ENCODE data around the gene CDS1.
A peak's percentile ranks its signal among the peaks of the same experiment; 100 is the strongest.
"Not testable (repeated sequence)": the region's sequence is repeated elsewhere in the genome, so short reads cannot be mapped to it uniquely, and the experiment has no call there.

Gene CDS1

DNA sequence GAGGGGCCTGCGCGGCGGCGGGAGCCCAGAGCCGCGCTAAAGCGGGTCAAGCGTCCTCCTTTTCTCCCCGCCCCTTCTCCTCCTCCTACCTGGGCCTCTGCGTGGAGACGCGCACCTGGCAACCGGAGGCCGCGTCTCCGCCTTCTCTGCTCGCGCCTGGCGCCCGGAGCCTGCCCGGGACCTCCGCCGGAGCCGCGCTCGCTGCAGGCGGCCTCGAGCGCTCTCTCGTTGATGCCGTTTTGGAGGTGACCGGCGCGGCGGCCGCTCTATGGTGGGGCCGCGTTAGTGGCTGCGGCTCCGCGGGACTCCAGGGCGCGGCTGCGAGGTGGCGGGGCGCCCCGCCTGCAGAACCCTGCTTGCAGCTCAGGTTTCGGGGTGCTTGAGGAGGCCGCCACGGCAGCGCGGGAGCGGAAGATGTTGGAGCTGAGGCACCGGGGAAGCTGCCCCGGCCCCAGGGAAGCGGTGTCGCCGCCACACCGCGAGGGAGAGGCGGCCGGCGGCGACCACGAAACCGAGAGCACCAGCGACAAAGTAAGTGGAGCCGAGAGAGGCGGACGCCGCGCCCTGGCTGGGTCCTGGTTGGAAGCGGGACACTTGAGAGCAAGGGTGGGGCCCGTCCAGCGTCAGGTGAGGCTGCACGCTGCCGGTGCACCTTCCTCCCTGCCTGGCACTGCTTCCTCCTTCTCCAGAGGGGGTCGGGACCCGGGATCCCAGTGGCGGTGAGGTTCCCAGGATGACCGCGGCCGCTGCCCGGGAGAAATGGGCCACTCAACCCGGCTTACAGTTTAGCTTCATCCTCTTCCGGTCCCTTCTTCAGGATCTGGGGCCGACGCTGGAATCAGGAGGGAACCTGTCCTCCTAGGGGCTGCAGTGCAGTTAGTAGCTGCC, at the start of gene CDS1:
Gene CDS1 (plus strand): TSS at position 140 of the 888 bp plus-strand sequence. CDS start 275 bp downstream, at position 415.
- DNase-seq (ENCODE audit: low read depth) = no peak

DNA sequence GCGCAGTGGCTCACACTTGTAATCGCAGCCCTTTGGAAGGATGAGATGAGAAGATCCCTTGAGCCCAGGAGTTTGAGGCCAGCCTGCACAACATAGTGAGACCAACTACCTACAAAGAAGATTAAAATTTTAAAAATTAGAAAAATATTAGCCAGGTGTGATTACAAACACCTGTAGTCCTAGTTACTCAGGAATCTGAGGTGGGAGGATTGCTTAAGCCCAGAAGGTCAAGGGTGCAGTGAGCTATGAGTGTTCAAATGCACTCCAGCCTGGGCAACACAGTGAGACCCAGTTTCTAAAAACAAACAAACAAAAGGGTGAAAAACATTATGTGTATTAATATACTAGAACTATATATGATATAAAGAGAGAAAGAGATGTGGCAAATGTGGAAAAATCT, 47.0 kb upstream of the CDS1 start:
- no peak for DNase-seq (ENCODE audit: low read depth)

DNA sequence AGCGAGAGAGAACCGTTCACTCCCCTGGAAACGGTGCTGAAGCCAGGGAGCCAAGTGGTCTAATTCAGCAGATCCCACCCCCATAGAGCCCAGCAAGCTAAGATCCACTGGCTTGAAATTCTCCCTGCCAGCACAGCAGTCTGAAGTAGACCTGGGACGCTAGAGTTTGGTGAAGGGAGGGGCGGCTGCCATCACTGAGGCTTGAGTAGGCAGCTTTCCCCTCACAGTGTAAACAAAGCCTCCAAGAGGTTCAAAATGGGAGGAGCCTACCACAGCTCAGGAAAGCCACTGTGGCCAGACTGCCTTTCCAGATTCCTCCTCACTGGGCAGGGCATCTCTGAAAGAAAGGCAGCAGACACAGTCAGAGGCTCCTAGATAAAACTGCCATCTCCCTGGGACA, 37.8 kb upstream of the CDS1 start:
- no peak for DNase-seq (ENCODE audit: low read depth)

DNA sequence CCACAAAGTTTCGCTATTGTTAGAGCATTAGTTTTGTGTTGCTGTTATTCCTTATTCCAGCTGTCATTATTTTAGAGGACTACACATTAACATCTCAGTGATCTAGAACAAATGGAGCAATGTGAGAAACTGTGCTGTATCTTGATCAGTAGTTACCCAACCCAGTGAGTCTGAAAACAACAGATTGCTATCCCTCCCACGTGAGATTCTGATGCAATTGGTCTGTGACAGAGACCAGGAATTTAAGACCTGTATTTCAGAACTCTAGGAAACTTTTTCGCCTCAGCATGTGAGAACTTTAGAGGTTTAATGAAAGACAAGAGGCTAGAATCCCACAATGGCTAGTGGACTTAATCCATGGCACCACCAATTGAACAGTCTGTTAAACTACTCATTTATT, 35.7 kb upstream of the CDS1 start:
- DNase-seq (ENCODE audit: low read depth) = peak; percentile 75

DNA sequence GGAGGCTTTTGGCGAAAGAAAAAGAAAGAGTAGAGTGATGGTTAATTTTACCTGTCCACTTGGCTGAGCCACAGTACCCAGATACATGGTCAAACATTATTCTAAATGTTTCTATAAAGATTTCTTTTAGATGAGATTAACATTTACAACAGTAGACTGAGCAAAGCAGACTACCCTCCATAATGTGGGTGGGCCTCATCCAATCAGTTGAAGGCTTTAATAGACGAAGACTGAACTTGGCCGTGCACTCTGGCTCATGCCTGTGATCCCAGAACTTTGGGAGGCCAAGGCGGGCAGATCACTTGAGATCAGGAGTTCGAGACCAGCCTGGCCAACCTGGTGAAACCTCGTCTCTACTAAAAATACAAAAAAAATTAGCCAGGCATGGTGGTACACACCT, 33.7 kb upstream of the CDS1 start:
- DNase-seq (ENCODE audit: low read depth) = not testable (repeated sequence)

DNA sequence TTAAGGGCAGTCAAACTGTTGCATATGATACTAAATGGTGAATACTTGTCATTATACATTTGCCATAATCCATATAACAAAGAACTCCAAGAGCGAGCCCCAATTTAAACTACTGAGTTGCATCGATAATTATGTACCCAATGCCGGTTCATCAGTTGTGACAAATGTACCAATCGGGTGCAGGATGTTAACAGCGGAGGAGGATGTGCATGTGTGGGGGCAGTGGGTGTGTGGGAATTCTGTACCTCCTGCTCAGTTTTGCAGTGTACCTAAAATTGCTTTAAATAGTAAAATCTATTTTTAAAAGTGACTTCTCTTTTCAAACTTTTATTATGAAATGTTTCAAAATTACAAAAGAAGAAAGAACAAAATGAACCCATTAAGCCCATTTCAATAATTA, 20.8 kb upstream of the CDS1 start:
- no peak for DNase-seq (ENCODE audit: low read depth)

DNA sequence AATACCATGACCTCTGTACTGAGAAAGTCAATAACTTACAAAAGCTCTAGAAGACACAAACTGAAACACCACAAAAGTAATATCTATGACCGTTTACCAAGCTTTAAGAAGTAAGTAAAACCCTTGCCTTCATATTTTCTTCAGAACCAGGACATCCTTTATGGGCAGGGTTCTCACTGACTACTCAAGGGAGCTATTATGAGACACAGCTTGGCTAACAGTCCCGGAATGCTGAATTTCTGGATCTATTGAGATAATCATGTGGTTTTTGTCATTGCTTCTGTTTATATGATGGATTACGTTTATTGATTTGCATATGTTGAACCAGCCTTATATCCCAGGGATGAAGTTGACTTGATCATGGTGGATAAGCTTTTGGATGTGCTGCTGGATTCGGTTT, 19.9 kb upstream of the CDS1 start:
- no peak for DNase-seq (ENCODE audit: low read depth)

DNA sequence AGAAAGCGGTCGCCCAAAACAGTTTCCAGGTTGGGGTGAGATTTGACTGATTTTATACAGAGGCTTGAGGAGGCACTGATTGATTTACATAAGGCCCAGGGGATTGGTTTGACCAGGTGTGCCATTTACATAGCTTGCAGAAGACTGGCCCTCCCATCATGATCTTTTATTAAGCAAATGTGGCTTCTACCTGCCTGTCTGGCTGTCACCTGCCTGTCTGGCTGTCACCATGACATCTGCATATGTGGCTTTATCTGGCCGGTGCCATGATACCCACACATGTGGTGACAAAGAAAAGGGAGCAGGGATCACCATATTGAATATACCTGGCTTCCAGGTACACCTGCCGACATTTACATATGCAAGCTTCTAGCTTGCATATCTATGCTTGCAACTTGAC, 17.0 kb upstream of the CDS1 start:
- DNase-seq (ENCODE audit: low read depth) = no peak

DNA sequence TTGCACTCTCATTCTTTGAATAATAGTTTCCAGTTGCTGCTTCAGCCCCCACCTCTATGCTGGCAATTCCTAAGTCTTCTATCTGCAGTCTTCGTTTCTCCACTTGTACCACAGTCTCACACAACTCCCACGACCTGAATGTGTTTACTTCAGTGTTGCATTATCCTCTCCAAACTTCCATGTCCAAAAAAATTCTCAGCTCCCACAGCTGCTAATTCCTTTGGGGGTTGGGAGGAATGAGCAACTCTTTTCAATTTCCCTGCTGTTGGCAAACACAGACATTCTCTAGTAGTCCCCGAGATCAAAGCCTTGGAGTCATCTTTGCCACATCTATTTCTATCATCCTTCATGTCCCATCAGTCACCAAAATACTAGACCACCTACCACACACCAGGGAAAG, 14.4 kb upstream of the CDS1 start:
- DNase-seq (ENCODE audit: low read depth) = peak; percentile 12

DNA sequence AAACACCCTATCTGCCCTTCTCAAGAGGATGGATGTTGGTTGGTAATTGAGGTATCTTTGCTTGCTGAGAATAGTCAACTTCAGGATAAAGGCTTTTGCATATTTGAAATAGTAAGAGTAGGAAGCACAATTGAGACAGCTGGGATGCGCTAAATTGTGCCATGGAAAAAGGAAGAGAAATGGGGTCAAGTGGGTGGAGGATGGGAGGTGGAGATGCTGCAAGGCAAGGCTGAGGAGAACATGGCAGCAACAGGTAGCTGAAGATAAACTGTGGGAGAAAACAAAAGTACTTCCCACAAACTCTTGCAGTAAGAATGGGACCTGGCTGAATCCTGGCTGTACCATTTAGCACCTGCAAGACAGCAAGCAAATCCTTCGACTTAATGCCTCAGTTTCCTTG, 13.9 kb upstream of the CDS1 start:
- no peak for DNase-seq (ENCODE audit: low read depth)

DNA sequence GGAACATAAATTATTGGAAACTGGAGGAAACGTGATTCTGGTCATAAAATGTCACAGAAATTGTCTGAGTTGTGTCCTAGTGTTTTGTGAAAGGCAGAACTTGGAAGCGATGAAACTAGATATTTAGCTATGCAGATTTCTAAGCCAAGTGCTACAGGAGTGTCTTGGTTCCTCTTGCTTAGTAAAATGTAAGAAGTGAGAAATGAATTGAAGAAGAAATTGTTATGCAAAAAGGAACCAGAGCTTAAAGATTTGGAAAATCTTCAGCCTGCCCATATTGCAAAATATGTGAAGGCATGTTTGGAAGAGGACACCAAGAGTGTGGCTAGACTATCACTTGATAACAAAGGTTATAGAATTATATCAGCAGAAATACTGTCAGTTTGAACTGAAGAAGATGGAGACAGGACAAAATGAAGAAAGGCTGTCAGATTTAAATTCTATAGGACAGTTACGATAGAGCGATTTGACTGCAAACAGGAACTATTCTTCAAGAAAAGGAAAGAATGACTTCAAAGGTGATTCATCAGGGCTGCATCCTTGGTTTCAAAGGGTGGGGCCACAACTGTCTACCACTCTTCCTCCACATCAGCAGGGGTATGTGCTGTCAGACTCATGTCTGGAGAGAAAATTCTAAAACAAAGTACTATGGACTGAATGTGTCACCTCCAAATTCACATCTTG, 9.4 kb upstream of the CDS1 start:
- DNase-seq (ENCODE audit: low read depth) = no peak

DNA sequence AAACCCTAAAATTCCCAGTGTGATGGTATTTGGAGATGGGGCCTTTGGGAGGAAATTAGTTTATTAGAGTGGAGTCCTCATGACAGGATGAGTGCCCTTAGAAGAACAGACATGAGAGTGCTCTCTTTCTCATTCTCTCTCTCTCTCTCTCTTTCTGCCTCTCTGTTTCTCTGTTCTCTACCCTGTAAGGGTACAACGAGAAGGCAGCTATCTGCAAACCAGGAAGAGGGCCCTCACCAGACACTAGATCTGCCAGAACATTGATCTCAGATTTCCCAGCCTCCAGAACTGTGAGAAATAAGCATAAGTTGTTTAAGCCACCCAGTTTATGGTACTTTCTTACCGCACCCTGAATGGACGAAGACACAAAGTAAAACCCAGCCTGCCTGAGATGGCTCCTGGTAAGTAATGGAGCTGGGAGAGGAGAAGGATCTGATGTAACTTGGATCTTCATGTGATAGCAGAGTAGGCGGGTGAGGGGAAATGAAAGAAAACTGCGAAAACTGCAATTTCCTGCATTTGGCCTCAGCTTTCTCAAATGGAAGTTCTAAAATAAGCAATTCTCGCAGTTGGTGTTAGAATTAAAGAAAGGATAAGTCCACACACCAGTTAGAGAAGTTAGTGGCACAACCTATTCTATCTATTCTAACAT, 8.7 kb upstream of the CDS1 start:
- DNase-seq (ENCODE audit: low read depth) = no peak

DNA sequence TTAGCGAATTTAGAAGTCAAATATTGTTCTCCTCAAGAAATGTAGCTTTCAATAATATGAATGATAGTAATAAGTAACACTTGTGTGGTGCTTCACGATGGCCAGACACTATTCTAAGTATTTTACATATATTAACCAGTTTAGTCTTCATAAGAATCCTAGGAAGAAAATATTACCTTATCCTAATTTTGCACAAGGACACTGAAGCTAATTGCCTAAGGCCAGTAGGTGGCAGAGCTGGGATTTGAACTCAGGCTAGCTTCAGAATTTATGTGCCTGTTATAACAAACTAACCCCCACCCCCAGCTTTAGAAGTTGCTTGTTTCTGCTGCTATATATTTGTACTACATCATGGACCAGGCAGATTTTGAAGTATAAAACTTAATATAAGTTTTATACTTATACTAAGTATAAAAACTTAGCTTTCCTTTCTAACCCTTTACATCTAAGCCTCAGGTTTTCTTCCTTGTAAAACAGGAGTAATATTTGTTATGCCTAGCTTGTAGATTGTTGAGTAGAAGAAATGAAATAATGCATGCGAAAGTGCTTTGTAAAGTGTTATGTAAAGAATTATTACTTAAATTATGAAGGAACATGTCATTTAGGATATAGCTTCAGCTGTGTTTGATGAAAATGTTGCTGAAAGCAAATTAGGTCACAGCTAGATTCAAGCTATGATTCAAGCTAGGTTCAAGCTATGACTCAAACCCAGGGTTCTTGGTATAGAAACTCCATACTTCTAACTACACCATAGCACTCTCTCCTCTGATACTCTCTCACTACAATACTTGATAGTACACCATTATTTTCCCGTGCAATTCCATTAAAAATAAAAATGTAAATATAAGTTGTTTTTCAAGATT, 4.2 kb upstream of the CDS1 start:
- DNase-seq (ENCODE audit: low read depth) = peak; percentile 58

DNA sequence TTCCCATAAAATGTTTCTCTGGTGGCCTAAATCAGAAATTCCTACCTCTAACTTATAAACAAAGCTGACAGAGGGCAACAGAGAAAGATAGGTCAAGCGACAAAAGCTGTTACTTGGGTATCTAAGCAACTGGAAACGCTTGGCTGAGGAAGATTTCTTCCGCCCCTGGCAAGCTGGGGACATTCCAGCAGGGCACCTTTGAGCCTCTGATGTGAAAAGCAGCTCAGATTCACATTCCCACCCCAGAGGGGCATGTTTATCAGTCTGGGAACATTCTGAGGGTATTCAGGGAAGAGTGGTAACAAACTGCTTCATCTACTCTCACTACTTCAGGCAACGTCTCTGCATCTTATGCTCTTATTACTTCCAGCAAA, 3.5 kb upstream of the CDS1 start:
- no peak for DNase-seq (ENCODE audit: low read depth)

DNA sequence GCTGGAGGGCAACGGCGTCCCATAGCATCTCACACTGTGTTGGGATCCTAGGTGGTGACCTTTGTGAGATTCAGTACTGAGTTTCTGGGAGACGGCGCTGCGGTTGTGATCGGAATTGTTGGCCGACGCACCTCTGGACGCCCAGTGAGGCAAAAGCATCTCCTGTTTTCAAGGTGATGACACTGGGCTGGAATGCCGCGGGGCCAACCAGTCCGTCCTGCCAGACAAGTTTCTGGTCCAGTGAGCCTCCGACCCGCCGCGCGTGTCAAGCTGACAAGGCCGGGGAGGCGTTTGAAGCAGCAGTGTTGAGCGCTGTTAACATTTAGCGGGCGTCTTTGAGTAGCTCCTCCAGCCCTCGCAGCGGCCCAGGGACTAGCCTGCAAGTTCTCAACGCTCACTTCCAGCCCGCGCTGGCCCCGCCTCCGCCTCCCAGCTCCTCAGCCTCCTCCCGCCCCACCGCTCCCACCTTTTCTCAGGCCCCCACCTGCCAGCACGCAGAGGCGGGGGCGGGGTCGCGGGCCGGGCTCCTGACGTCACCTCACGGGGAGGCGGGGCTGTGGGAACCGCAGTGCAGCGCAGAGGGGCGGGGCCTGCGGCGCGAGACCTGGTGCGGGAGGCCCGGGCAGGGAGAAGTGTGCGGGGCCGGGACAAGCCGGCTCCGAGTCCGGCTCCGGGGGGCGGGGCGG, 482 bp upstream of the CDS1 start:
- DNase-seq (ENCODE audit: low read depth) = peak; percentile 59

DNA sequence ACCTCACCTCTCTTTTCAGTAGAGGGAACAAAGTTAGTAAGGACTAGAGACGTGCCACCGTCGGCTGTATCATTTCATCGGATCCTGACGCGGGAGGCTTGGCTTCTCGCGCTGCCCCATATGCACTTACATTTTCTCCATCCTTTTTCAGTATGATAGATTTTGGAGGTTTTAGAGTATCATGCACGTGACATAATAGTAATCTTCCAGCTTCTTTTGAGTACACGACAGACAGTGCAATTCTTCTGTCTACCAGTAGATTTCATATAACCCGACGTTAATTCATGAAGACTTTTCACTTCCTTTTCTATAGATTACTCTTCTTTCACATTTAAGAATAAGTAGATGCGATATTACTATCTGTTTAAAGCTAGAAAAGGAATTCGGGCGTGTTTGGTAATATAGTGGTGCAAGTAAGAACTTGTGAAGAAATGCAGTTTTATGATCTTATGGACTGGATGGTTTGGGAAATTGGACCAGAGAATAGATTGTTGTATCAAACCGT, 1.0 kb downstream of the CDS1 start:
- DNase-seq (ENCODE audit: low read depth) = no peak

DNA sequence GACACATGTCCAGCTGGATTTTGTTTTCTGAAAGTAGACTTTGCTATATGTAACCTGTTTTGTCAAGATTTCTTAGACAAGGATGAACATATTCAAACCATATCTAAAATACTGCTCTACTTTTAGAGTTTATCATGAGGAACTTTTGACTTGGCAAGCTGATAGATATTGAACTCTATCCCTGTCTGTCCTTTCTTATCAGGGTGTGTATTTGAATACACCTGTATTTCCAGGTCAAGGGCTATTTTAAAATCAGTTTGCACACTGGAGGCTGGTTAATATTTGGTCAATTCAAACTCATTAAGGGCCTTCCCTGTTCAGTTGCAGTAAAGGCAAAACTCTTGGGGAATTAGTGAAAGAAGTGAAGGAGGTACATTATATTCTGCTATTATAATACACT, 2.3 kb downstream of the CDS1 start:
- no peak for DNase-seq (ENCODE audit: low read depth)

DNA sequence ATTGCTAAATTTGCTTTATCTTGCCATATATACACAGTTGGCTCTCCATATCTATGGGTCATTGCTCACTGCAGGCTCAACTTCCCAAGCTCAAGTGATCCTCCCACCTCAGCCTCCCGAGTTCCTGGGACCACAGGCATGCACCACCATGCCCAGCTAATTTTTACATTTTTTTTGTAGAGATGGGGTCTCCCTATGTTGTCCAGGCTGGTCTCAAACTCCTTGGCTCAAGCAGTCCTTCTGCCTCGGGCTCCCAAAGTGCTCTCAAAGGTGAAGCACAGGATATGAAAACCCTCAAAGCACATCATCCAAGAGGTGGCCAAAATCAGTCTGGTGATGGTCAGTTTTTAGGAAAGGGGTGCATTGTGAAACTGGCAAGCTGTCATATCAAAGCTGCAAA, 11.8 kb downstream of the CDS1 start:
- no peak for DNase-seq (ENCODE audit: low read depth)

DNA sequence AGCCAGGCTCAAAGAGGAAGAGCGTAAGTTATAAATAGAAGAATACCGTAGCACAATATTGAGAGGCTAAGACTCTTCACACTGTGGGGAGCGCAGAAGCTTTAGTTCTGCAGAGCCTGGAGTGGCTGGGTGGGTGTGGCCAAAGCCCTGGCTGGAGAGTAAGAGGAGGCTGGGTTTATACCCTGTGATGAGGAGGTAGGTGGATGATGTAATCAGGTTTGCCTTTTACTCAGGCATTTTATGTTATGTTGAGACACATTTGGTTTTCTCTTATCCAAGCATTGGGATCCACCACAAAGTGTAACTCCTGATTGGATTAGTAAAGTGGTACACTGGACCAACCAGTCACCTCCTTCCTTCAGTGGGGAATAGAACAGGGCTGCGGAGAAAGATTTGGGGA, 13.9 kb downstream of the CDS1 start:
- no peak for DNase-seq (ENCODE audit: low read depth)

DNA sequence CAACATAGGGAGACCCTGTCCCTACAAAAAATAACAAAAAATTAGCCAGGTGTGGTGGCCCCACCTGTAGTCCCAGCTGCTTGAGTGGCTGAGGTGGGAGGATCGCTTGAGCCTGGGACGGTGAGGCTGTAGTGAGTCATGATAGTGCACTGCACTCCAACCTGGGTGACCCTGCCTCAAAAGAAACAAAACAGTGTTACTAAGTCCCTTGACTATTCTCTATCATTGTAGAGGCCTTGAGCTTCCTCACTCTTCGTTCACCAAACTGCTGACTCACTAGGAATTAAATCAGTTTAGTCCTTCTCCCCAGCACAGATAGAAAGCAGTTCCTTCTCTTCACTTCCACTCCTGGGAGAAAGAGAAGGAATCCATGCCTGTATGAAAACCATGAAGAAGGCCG, 14.5 kb downstream of the CDS1 start:
- DNase-seq (ENCODE audit: low read depth) = peak; percentile 24

DNA sequence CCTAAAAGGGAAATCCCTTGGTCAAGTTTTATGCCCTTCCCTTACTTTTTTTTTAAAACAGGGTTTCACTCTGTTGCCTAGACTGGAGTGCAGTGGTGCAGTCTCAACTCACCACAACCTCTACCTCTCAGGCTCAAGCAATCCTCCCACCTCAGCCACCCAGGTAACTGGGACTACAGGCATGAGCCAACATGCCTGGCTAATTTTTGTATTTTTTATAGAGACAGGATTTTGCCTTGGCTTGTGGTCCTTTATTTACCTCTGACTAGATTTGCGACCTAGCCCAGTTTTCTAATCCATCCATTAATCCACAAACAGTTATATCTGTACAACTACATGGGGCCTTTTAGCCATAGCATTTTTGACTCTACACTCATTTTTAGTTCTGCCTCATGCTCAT, 23.7 kb downstream of the CDS1 start:
- no peak for DNase-seq (ENCODE audit: low read depth)
